NOMO-1 treated with dmso at 0.1 percent for 144 hours (cell line): ENCODE measurements around the gene DNAJA1.
"Not testable (repeated sequence)": the region's sequence is repeated elsewhere in the genome, so short reads cannot be mapped to it uniquely, and the experiment has no call there.

Experiments used
- DNase-seq: peaks from one replicate; lab custom pipeline; 2025; ENCODE audit not compliant: unreplicated experiment; lab: John Stamatoyannopoulos, UW

Gene DNAJA1

GRCh38 chr9:33024966-33025571 lies at the start of gene DNAJA1:
DNAJA1 (plus strand) TSS chr9:33025273; CDS start chr9:33026485, 1,212 bp downstream.
- DNase-seq: peak; percentile 91

- no peak for DNase-seq
These were observed 47.0 kb upstream of the DNAJA1 start for GRCh38 chr9:32978051-32978450.

GRCh38 chr9:32986971-32987370 lies 38.1 kb upstream of the DNAJA1 start:
- no peak for DNase-seq

- no peak for DNase-seq
These were observed 35.4 kb upstream of the DNAJA1 start for GRCh38 chr9:32989660-32990059.

- no peak for DNase-seq
These were observed 33.0 kb upstream of the DNAJA1 start for GRCh38 chr9:32991897-32992594.

- no peak for DNase-seq
These were observed 32.4 kb upstream of the DNAJA1 start for GRCh38 chr9:32992595-32993238.

- DNase-seq: not testable (repeated sequence)
These were observed 24.4 kb upstream of the DNAJA1 start for GRCh38 chr9:33000682-33001055.

GRCh38 chr9:33005335-33005734 lies 19.7 kb upstream of the DNAJA1 start:
- not testable (repeated sequence) for DNase-seq

GRCh38 chr9:33007755-33008154 lies 17.3 kb upstream of the DNAJA1 start:
- DNase-seq: no peak

- DNase-seq: peak; percentile 28
These were observed 13.2 kb upstream of the DNAJA1 start for GRCh38 chr9:33011831-33012230.

- DNase-seq: no peak
These were observed 12.6 kb upstream of the DNAJA1 start for GRCh38 chr9:33012328-33013069.

GRCh38 chr9:33013962-33014664 lies 11.0 kb upstream of the DNAJA1 start:
- no peak for DNase-seq

- DNase-seq: no peak
These were observed 10.4 kb upstream of the DNAJA1 start for GRCh38 chr9:33014665-33015014.

- no peak for DNase-seq
These were observed 7.6 kb upstream of the DNAJA1 start for GRCh38 chr9:33017283-33018041.

- DNase-seq: no peak
These were observed 5.3 kb upstream of the DNAJA1 start for GRCh38 chr9:33019797-33020196.

GRCh38 chr9:33022303-33022702 lies 2.8 kb upstream of the DNAJA1 start:
- DNase-seq: no peak

- DNase-seq: no peak
These were observed 2.3 kb upstream of the DNAJA1 start for GRCh38 chr9:33022755-33023154.

- DNase-seq: no peak
These were observed 1.4 kb upstream of the DNAJA1 start for GRCh38 chr9:33023661-33024060.

GRCh38 chr9:33024126-33024965 lies 727 bp upstream of the DNAJA1 start:
- no peak for DNase-seq
